ENCODE measurements around the gene PCDHGB4. TPM values are rescaled to one million over a fixed set of nuclear protein-coding genes. Genes with fewer than 3 reads are reported as not detected.
"Not testable (repeated sequence)": the region's sequence is repeated elsewhere in the genome, so short reads cannot be mapped to it uniquely, and the experiment has no call there.

The PCDHGB4 gene
- total and polyA plus RNA-seq, 2 of the 13 experiments (the other 11 are each of a cell fraction or from before 2014, with no cell fraction given): 1.7 to 3.3 TPM

- H3K79me2 ChIP-seq (ENCODE audit: insufficient read depth, low read length); H2AFZ ChIP-seq (ENCODE audit: low read length); FAIRE-seq; ATAC-seq; H3K4me1 ChIP-seq (ENCODE audit: insufficient read depth, low read length); CTCF ChIA-PET (ENCODE audit: low intra/inter-chr PET ratio, low total read pairs); intact Hi-C loops (cut with micrococcal nuclease; ENCODE audit: unreplicated experiment); H4K20me1 ChIP-seq (ENCODE audit: insufficient read depth, low read length); BruUV-seq (replicated peaks); in situ Hi-C loops (cut with HindIII; ENCODE audit: extremely low pct_ligation_motif_present, low pct_unique_long_range_greater_than_20kb); H3K27me3 ChIP-seq (ENCODE audit: control insufficient read depth in 1 of 2, insufficient read depth in 2 of 2, low read length in 2 of 2); H3K4me3 ChIP-seq (replicated peaks in 1 of 3; ENCODE audit: insufficient read depth in 1 of 3, low read depth in 2 of 3, low read length in 3 of 3); POLR2A ChIA-PET; H3K4me2 ChIP-seq (ENCODE audit: low read depth, low read length); H3K9me3 ChIP-seq (ENCODE audit: low read length); H3K27ac ChIP-seq (ENCODE audit: extremely low read length, insufficient read depth, low read length); DNase-seq (ENCODE audit: low spot score); H3K36me3 ChIP-seq (replicated peaks in 1 of 2; ENCODE audit: control insufficient read depth in 1 of 2, insufficient read depth in 2 of 2, low read length in 2 of 2); H3K9ac ChIP-seq (ENCODE audit: insufficient read depth, low read depth, low read length): not testable (repeated sequence)
- 90% methylated on average over 28 of the region's 51 CpGs for WGBS (ENCODE audit: low lambda C conversion rate)
- TF ChIP-seq CTCF (CRISPR knock-in tag; IDR thresholded peaks at IDR 0.05) (peak; percentile 45), STAG1 (CRISPR knock-in tag; IDR thresholded peaks at IDR 0.05) (peak; percentile 19; the same call in 1 of the 2 replicates)
Measured at GRCh38 chr5:141407790-141408505, 20.4 kb downstream of the PCDHGB4 start, which contains the start of gene PCDHGB6. Gene PCDHGB6 (plus strand): TSS chr5:141408021. CDS start chr5:141408203, 182 bp downstream.

GRCh38 chr5:141409598-141410306, 22.3 kb downstream of the PCDHGB4 start:
- FAIRE-seq (no peak), ATAC-seq (no peak), DNase-seq (ENCODE audit: low spot score) (no peak)
- BruUV-seq (replicated peaks): no TSS peak
- no peak overlapping the region for H2AFZ ChIP-seq (ENCODE audit: low read length)
- intact Hi-C loops (cut with micrococcal nuclease; ENCODE audit: unreplicated experiment): no loop called here
- WGBS (ENCODE audit: low lambda C conversion rate): 90% methylated on average over 48 of the region's 64 CpGs
- H3K27ac ChIP-seq (ENCODE audit: extremely low read length, insufficient read depth, low read length): no peak overlapping the region
- no peak overlapping the region for H3K9ac ChIP-seq (ENCODE audit: insufficient read depth, low read depth, low read length)
- no peak overlapping the region for H3K4me3 ChIP-seq (replicated peaks in 1 of 3; ENCODE audit: insufficient read depth in 1 of 3, low read depth in 2 of 3, low read length in 3 of 3)
- H3K9me3 ChIP-seq (ENCODE audit: low read length): no peaks in the 10 kb centered on the region; the same call in 1 of the 2 replicates
- no peak overlapping the region for H3K4me2 ChIP-seq (ENCODE audit: low read depth, low read length)
- no peaks in the 10 kb centered on the region for H4K20me1 ChIP-seq (ENCODE audit: insufficient read depth, low read length)
- H3K79me2 ChIP-seq (ENCODE audit: insufficient read depth, low read length): no peaks in the 10 kb centered on the region
- POLR2A ChIA-PET: no interaction called here
- H3K27me3 ChIP-seq (ENCODE audit: control insufficient read depth in 1 of 2, insufficient read depth in 2 of 2, low read length in 2 of 2): no peaks in the 10 kb centered on the region
- in situ Hi-C loops (cut with HindIII; ENCODE audit: extremely low pct_ligation_motif_present, low pct_unique_long_range_greater_than_20kb): no loop called here
- H3K4me1 ChIP-seq (ENCODE audit: insufficient read depth, low read length): no peaks in the 10 kb centered on the region
- CTCF ChIA-PET (ENCODE audit: low intra/inter-chr PET ratio, low total read pairs): no interaction called here
- H3K36me3 ChIP-seq (replicated peaks in 1 of 2; ENCODE audit: control insufficient read depth in 1 of 2, insufficient read depth in 2 of 2, low read length in 2 of 2): no peaks in the 10 kb centered on the region
- TF ChIP-seq ZNF513 (CRISPR knock-in tag; conservative IDR thresholded peaks at IDR 0.05) (no peak), HMGXB3 (CRISPR knock-in tag; IDR thresholded peaks at IDR 0.05; ENCODE audit: borderline replicate concordance) (no peak), ATF2 (CRISPR knock-in tag; IDR thresholded peaks at IDR 0.05) (no peak), RARA (CRISPR knock-in tag; IDR thresholded peaks at IDR 0.05) (no peak)

All from HepG2 (cell line).